VCaP (cell line): ENCODE results near the gene C10orf53.

Experiments
- H3K27ac ChIP-seq: fragments of 450-650 bp; 2 replicates; pipeline ENCODE4 v1.5.1; 2017
- TF ChIP-seq, protein P1 (sequence below): fragments of 450-650 bp; conservative IDR thresholded peaks from 2 replicates; pipeline ENCODE4 v1.5.1; 2017; ENCODE audit warnings: mild to moderate bottlenecking, moderate library complexity

The C10orf53 gene

DNA sequence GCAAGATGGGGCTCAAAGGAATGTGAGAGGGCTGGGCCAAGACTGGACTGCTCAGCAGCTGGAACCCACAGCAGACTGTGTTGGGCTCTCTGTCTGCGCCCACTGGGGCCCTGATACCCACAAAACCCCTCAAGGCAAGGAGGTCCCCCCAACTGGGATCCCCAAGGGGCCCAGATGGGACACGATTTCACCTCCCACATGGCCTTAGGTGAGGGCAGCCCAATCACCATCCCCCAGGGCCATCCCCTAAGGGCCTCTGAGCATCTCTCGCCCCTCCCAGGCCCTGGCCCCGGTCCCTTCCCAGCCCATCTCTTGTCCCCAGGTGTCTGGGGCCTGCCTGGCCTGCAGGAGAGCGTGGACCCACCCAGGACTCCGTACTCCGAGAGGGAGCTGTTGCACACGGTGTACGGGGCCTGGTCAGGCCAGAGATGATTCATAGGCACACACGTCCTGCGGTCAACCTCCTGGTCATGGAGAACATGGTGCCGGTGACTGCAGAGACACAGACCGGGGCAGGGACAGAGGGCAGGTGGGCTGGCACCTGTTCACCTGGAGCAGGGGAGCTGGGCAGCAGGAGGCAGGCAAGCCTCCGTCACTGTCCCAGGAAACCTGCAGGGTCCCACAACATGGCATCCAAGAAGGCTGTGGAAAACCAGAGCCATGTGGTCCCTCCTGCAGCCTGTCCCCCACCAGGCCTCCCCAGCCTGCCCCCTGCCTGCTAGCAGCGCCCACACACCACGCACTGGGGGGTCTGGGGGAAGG is 61.1 kb downstream of the C10orf53 start:
- TF ChIP-seq, protein P1, sequence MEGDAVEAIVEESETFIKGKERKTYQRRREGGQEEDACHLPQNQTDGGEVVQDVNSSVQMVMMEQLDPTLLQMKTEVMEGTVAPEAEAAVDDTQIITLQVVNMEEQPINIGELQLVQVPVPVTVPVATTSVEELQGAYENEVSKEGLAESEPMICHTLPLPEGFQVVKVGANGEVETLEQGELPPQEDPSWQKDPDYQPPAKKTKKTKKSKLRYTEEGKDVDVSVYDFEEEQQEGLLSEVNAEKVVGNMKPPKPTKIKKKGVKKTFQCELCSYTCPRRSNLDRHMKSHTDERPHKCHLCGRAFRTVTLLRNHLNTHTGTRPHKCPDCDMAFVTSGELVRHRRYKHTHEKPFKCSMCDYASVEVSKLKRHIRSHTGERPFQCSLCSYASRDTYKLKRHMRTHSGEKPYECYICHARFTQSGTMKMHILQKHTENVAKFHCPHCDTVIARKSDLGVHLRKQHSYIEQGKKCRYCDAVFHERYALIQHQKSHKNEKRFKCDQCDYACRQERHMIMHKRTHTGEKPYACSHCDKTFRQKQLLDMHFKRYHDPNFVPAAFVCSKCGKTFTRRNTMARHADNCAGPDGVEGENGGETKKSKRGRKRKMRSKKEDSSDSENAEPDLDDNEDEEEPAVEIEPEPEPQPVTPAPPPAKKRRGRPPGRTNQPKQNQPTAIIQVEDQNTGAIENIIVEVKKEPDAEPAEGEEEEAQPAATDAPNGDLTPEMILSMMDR, result no peak
- H3K27ac ChIP-seq, result no peak overlapping the region

DNA sequence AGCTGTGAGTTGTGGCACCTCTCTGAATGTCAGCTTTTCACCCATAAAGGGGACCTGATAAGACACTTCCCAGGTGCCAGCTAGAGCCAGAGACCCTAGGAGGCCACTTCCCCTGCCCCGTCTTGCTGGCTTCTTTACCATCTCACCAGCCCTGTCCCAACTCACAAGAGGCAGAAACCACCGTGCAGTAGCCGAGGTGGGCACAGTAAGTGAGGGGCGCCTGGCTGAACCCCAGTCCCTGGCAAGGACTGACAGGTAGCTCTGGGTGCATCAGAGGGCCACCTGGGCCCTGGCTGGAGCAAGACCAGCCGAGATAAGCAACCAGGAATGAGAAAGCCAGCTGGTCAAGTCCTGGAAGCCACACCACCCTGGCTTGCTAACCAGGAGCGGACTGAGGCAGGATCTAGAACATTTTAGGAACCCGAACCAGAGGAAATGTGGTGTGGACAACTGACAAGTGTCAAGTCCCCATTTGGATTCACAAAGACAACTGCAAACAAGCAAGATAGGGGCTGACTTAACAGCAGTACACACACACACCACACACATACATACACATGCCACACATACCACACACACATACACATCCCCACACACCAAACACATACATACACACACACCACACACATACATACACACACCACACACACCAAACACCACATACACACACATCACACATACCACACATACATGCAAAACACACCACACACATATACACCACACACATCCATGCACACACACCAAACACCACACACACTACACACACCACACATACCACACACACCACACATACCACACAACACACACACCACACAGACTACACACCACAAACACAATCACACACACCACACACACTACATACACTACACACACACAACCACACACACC is 61.9 kb downstream of the C10orf53 start:
- TF ChIP-seq, protein P1, result no peak
- H3K27ac ChIP-seq, result no peak overlapping the region

DNA sequence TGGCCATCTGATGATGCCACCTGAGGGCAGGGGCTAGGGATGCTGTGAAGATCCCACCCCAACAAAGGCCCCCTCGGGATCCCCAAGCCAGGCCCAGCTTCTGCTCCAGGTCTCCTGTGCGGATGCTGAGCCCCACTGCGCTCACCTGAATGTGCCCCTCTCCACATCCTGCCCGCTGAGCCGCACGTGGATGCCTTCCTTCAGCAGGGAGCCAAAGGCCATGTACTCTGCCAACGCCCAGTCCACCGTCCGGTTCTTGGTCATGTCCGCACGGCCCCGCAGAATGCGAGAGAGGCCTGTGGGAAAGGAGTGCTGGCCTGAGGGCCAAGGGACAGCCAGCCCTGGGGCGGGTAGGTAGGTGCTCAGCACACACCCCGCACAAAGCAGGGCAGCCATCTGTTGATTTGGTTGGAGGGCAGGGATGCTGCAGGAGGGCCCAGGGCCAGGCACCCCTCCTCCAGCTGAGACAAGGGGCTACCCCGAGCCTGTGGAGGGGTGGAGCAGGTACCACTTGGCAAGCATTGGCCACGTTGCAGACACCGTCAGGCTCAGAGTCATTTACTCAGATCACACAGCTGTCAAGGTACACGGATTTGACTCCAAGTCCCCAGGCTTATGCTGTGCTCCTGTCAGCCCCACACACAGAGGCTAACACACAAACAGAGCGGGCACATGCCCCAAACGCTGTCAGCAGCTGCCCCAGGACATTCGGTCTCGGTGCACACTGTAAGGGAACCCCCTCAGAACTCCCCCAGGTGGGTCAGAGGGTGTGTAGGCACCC is 63.4 kb downstream of the C10orf53 start:
- TF ChIP-seq, protein P1, result no peak
- H3K27ac ChIP-seq, result no peak overlapping the region

DNA sequence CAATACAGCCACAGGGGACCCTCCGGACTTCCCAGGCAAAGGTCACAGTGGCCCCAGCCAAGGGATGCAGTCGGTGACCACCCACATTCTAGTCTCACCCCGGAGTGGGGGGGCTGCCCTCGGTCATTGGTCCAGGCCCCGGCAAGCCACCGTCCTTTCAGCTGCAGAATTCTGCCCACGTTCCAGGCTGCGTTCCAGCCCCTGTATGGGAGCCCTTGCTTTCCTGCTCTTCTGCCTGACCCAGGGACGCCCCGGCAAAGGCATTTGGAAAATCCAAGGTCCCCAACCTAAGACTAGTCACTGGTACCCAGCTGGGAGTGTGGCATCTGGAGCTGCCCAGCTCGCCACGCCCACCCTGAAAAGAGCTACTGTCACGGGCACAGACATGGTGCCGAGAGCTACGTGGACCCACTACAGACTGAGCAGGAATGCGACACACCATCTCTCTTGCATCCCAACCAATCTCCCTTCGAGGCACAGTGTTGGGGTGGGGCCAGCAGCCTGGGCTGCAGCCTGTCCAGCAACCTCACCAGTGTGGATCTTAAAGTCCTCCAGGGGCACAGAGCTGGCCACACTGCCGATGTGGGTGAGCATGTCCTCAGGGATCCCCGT is 64.1 kb downstream of the C10orf53 start:
- TF ChIP-seq, protein P1, result no peak

DNA sequence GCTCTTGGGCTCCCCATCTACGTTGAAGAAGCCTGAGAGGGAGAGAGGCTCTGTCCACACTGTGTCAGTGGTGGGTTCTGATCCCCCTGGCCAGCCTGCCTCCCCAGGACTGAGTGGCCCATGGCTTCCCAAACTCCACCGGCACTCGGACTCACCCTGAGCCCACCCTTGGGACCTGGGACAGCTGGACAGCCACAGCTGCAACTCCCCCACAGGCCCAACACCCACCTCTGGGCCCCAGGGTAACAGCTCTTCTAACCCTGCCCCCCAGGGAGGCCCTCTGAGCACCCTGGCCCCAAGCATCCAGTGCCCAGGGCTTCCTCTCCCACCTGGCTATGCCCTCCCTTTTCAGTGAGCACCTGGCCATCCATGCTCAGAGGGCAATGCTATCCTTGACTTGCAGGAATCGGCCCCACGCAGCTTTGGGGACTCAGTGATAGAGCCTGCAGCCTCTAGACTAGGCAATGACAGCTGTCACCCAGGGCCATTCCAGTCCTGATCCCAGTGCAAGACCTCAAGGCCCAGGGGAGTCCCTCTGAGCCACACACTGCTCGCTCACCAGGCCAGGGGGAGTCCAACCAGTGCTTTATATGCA is 64.7 kb downstream of the C10orf53 start:
- H3K27ac ChIP-seq, result no peak overlapping the region
- TF ChIP-seq, protein P1, result no peak

More for the DNA sequence above, 64.1 kb downstream of the C10orf53 start:
- H3K27ac ChIP-seq, result no peak overlapping the region

DNA sequence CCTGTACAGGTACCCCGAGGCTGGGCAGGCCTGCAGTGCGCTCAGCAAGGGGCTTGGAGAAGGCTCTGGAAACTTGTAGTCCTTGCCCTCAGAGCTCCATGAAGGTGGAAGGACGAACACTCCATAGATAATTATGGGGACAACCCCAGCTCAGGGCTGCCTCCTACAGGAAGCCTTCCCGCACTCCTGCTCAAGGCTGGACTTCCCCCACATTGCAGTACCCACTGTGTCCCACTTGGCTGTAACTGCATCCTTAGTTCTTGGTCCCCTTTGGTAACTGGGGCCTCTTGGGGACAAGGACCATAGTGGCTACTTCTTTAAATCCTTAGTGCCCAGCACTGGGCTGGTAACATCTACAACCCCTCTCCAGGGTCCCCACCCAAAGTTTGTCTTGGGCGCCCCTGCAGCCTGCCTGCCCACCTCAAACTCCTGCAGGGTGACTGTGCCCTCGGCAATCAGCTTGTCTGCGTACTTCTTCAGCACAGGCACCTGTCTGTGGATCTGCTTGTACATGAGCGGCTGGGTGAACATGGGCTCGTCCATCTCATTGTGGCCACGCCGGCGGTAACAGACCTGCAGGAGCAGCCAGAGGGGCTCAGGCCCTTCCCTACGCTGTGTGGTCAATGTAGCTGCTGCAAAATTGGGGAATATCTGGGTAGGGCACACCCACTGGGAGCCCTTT is 65.6 kb downstream of the C10orf53 start:
- H3K27ac ChIP-seq, result no peak overlapping the region
- TF ChIP-seq, protein P1, result no peak
